Psoas muscle (tissue), 8 donors: Measurements from ENCODE around the gene RNU6-9. TPM values are rescaled to one million over a fixed set of nuclear protein-coding genes. Genes with fewer than 3 reads are reported as not detected.

Experiments used
- ATAC-seq, 4 donors: fragments of 200-7000 bp; cut with Tn5 transposase; one replicate each; pipeline ENCODE4 v1.9.1; 2020; ENCODE audit warnings: moderate library complexity in 3 of 4, mild to moderate bottlenecking in 2 of 4
- DNase-seq, 2 donors: peaks; one replicate each; pipeline ENCODE4 v3.0.0-alpha.2; 2020
- H3K27ac ChIP-seq: fragments of 200-600 bp; one replicate; pipeline ENCODE4 v1.8.0; 2022
- H3K27me3 ChIP-seq, 3 donors: fragments of 200-600 bp in 1 of 3; one replicate each; pipeline versions ENCODE4 v1.6.1 to v1.8.0; 2013 to 2022; ENCODE audit warnings: low read length in 2 of 3, mild to moderate bottlenecking in 2 of 3, moderate library complexity in 1 of 3; ENCODE audit not compliant: insufficient read depth in 3 of 3
- H3K36me3 ChIP-seq, 2 donors: fragments of 200-600 bp in 1 of 2; one replicate each; pipeline versions ENCODE4 v1.6.1 to v1.8.0; 2013 to 2022; ENCODE audit warnings: low read depth in 1 of 2, mild to moderate bottlenecking in 1 of 2, moderate library complexity in 1 of 2; ENCODE audit not compliant: insufficient read depth in 1 of 2
- H3K4me1 ChIP-seq: fragments of 200-600 bp; one replicate; pipeline ENCODE4 v1.8.0; 2022
- H3K4me3 ChIP-seq: fragments of 200-600 bp; one replicate; pipeline ENCODE4 v1.8.0; 2022; ENCODE audit warnings: mild to moderate bottlenecking
- H3K9me3 ChIP-seq: fragments of 200-600 bp; one replicate; pipeline ENCODE4 v1.8.0; 2022
- CTCF ChIP-seq: fragments of 200-600 bp; IDR thresholded peaks from one replicate; pipeline ENCODE4 v1.8.0; 2022; ENCODE audit warnings: antibody characterized with exemption
- WGBS, 3 donors: extraction: QIAGEN DNeasy Blood & Tissue Kit; methylation state at CpG; one replicate each; pipeline versions ENCODE4 v1.1.6 to v1.1.7; 2013; 5-methylcytosine and 5-hydroxymethylcytosine counted together
- intact Hi-C, 2 donors: fragments of 100-400 bp; cut with DNase I; formaldehyde crosslinking; loops; one replicate each; pipeline versions ENCODE4 v1.11.0 to v1.14.2; 2022
- polyA plus RNA-seq, 3 donors: library from polyadenylated mRNA; stranded (reverse); fragments of 200-250 nt; gene quantifications; one replicate each; pipeline ENCODE4 v1.2.3, GENCODE V29; 2013
- total RNA-seq, 4 donors: library from RNA; stranded (reverse); fragmentation: NEBNext Ultra II Directional in 2 of 4; extraction: Animal tissue kit (Norgen Biotek cat#: 25700) in 2 of 4; gene quantifications; one replicate each; pipeline versions ENCODE4 v1.2.1 to v1.2.4, GENCODE V29; 2021 to 2023
- donor health status: healthy with polysubstance abuse.
- donor health status: DM: no; HTN: no; CAD: no; lungs with moderate emphysema.
- donor health status: Bipolar disorder and iron deficiency.
- donor health status: healthy.
- donor health status: DM: yes; HTN: yes; CAD: no.
- donor health status: DM: no; HTN: no; CAD: no.
- donor health status: DM: no; HTN: no; CAD: no.
- donor health status: DM: yes; HTN: yes; CAD: no.

RNU6-9 gene
- total and polyA plus RNA-seq, 7 donors = not detected

GRCh38 chr19:927780-928401 is 34.6 kb downstream of the RNU6-9 start:
- no peak overlapping the region for H3K27ac ChIP-seq
- H3K9me3 ChIP-seq = no peaks in the 10 kb centered on the region
- peaks cover under 1% of the 10 kb centered on the region for H3K4me1 ChIP-seq
- WGBS, 3 donors = 80 to 84% (median 81%) methylated on average over 11 to 12 of the region's 12 CpGs
- TF ChIP-seq CTCF = no peak
- no peak for DNase-seq
- no peak for ATAC-seq
- H3K27me3 ChIP-seq = no peaks in the 10 kb centered on the region
- peak overlapping the region; percentile 94 for H3K4me3 ChIP-seq
- intact Hi-C loops = loop anchor here in 1 of 2 donors (10.0 kb wide), 1 partner anchor 287 kb away; no protein-coding TSS in a partner anchor
- no peaks in the 10 kb centered on the region for H3K36me3 ChIP-seq

GRCh38 chr19:928471-929202 is 35.4 kb downstream of the RNU6-9 start:
- no peaks in the 10 kb centered on the region for H3K36me3 ChIP-seq
- no peak overlapping the region for H3K4me3 ChIP-seq
- 78 to 92% (median 81%) methylated on average over 18 of the region's 18 CpGs for WGBS, 3 donors
- intact Hi-C loops = loop anchor here in 1 of 2 donors (10.0 kb wide), 1 partner anchor 286 kb away; no protein-coding TSS in a partner anchor
- H3K4me1 ChIP-seq = peaks cover 8% of the 10 kb centered on the region
- DNase-seq = no peak
- no peak overlapping the region for H3K27ac ChIP-seq
- no peak for TF ChIP-seq CTCF
- H3K27me3 ChIP-seq = no peaks in the 10 kb centered on the region
- no peak for ATAC-seq
- H3K9me3 ChIP-seq = no peaks in the 10 kb centered on the region

- ATAC-seq (no peak), DNase-seq (no peak)
- no peak overlapping the region for H3K4me3 ChIP-seq
- no peak overlapping the region for H3K27ac ChIP-seq
- intact Hi-C loops = loop anchor here in 1 of 2 donors (10.0 kb wide), 1 partner anchor 285 kb away; no protein-coding TSS in a partner anchor
- TF ChIP-seq CTCF = no peak
- no peaks in the 10 kb centered on the region for H3K9me3 ChIP-seq
- H3K36me3 ChIP-seq = no peaks in the 10 kb centered on the region
- WGBS, 3 donors = 88 to 93% (median 88%) methylated on average over 30 to 51 of the region's 51 CpGs
- no peaks in the 10 kb centered on the region for H3K27me3 ChIP-seq
- H3K4me1 ChIP-seq = peaks cover 15% of the 10 kb centered on the region
Observed at GRCh38 chr19:929203-929890, 36.1 kb downstream of the RNU6-9 start.

GRCh38 chr19:929891-930258 is 36.6 kb downstream of the RNU6-9 start:
- H3K27ac ChIP-seq = no peak overlapping the region
- no peak for DNase-seq
- 86 to 94% (median 88%) methylated on average over 6 of the region's 6 CpGs for whole genome bisulfite sequencing, 3 donors
- no peak for ATAC-seq
- H3K36me3 ChIP-seq = no peaks in the 10 kb centered on the region
- H3K4me3 ChIP-seq = no peak overlapping the region
- no peaks in the 10 kb centered on the region for H3K9me3 ChIP-seq
- intact Hi-C loops = loop anchor here in 1 of 2 donors (10.0 kb wide), 1 partner anchor 285 kb away; no protein-coding TSS in a partner anchor
- no peaks in the 10 kb centered on the region for H3K27me3 ChIP-seq
- TF ChIP-seq CTCF = no peak
- H3K4me1 ChIP-seq = peaks cover 20% of the 10 kb centered on the region
